CD4-positive, alpha-beta T cell treated with Interleukin-15 for 4 hours (primary cell): ENCODE measurements around the gene RHEBL1.

ENCODE experiments used
- DNase-seq: peaks from one replicate; pipeline ENCODE4 v3.0.0-alpha.2; 2020; ENCODE audit warnings: low spot score

Gene RHEBL1

GRCh38 chr12:49019443-49020324 lies 50.1 kb downstream of the RHEBL1 start:
- peak; percentile 41 for DNase-seq

- DNase-seq = no peak
These were observed 50.7 kb downstream of the RHEBL1 start for GRCh38 chr12:49019120-49019430.

DNA sequence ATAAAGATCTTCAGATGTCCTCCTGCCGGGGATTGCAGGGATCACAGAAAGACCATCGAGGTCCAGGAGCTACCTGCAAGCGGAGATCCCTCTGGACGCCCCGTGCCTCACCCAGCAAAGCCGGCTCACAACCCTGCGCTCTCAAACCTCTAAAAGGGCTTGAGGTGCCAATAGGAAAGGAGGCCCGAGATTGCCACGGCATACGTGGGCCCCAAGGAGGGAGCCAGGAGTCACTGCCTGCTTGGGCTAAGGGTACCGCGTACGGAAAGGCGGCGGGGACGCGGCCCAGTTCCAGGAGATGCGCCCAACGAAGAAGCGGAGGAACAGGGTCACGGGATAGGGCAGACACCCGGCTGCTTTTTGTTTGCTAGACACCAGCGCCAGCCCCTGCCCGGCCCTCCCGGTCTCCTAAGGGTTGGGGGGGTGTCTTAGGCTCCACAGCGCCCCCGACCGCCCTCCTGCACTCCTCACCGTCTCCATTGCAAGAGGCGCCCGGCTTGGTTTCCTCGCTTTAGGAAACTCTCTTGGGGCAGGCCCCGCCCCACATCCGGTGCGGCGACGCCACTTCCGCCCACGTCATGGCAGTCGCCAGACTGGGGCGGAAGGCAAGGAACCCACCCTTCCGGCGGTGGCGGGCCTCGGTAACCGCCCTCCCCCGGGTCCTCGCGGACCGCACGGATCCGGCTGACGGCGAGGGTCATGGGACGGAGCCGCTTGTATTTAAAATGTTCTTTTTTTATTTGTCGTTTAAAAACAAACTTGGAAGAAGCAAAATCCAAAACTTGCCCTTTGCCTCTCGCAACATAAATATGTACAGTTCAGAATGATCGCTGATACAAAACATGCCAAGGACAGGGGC lies 51.3 kb downstream of the RHEBL1 start, which contains the start of gene PRKAG1:
TSS of gene PRKAG1 (minus strand) at position 516 of the 859 bp plus-strand sequence. CDS start at position 480, 36 bp downstream.
- peak; percentile 96 for DNase-seq

DNA sequence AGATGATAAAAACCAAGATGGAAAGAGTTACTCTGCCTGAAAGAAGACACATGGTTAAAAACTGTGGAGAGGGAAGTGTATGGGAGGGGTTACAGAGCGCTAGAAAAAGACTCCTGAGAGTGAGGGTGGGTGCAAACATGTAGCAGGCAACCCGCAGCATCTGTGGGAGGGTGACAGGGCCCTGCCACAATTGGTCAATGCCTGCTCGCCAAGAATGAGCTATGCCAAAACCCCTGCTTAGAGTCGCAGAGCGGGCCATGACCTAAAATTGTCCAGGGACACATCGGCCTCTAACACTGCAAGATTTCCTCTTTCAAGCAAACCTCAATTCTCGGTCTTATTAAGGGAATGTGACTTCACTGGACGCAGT lies 51.9 kb downstream of the RHEBL1 start:
- peak; percentile 17 for DNase-seq

DNA sequence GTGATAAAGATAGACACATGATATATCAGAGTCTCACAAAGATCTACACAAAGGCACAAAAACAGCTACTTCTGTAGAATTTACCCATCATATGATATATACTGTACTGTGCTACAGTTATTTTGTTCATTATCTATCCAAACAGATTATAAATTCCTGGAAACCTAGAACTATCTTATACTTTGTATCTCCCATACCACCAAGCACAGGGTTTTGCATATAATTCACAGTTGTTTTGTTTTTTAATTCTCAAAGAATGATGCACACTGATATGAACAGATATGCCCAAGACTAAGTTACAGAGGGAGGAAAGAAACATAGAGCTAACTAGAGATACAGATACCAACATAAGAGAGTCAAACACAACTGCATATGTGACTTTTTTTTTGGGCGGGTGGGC lies 54.6 kb downstream of the RHEBL1 start:
- no peak for DNase-seq
